Astrocyte of the cerebellum (primary cell): ENCODE results near the gene GNAI1.

Experiments used
- DNase-seq: peaks from one replicate; pipeline ENCODE4 v3.0.0-alpha.2; 2011; ENCODE audit warnings: low read depth
- H3K4me3 ChIP-seq: 2 replicates; pipeline ENCODE4 v1.5.1; 2011; ENCODE audit warnings: mild to moderate bottlenecking, low read depth, low read length, moderate library complexity
- in situ Hi-C: cut with HindIII; loops from 2 replicates; pipeline ENCODE4 v1.10.0; 2017; ENCODE audit warnings: low sequenced_read_pairs
- TF ChIP-seq, protein P1 (sequence below): IDR thresholded peaks from 2 replicates; pipeline ENCODE4 v1.5.1; 2012; ENCODE audit warnings: low read length, low read depth, moderate library complexity, mild to moderate bottlenecking; ENCODE audit errors: missing control alignments

GNAI1 gene

GRCh38 chr7:80129785-80130184 is 4.8 kb upstream of the GNAI1 start:
- TF ChIP-seq, protein P1, sequence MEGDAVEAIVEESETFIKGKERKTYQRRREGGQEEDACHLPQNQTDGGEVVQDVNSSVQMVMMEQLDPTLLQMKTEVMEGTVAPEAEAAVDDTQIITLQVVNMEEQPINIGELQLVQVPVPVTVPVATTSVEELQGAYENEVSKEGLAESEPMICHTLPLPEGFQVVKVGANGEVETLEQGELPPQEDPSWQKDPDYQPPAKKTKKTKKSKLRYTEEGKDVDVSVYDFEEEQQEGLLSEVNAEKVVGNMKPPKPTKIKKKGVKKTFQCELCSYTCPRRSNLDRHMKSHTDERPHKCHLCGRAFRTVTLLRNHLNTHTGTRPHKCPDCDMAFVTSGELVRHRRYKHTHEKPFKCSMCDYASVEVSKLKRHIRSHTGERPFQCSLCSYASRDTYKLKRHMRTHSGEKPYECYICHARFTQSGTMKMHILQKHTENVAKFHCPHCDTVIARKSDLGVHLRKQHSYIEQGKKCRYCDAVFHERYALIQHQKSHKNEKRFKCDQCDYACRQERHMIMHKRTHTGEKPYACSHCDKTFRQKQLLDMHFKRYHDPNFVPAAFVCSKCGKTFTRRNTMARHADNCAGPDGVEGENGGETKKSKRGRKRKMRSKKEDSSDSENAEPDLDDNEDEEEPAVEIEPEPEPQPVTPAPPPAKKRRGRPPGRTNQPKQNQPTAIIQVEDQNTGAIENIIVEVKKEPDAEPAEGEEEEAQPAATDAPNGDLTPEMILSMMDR: no peak
- in situ Hi-C loops: no loop called here
- no peak for DNase-seq
- no peak overlapping the region for H3K4me3 ChIP-seq

GRCh38 chr7:80131675-80132435 is 2.8 kb upstream of the GNAI1 start:
- in situ Hi-C loops: no loop called here
- TF ChIP-seq, protein P1: no peak
- no peak overlapping the region for H3K4me3 ChIP-seq
- DNase-seq: no peak

DNA sequence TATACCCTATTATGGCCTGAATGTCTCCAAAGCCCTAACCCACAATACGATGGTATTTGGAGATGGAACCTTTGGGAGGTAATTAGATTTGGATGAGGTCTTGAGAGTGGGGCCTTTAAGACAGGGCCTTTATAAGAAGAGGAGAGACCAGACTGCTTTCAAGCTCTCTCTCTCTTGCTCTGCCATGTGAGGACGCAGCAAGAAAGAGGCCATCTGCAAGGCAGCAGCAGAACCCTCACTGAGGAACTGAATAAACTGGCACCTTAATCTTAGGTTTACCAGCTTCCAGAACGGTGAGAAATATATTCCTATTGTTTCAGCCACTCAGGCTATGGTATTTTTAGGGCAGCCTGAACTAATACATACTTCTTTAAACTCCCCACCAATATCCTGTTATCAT is 2.0 kb upstream of the GNAI1 start:
- TF ChIP-seq, protein P1: no peak
- H3K4me3 ChIP-seq: no peak overlapping the region
- DNase-seq: no peak
- in situ Hi-C loops: no loop called here

DNA sequence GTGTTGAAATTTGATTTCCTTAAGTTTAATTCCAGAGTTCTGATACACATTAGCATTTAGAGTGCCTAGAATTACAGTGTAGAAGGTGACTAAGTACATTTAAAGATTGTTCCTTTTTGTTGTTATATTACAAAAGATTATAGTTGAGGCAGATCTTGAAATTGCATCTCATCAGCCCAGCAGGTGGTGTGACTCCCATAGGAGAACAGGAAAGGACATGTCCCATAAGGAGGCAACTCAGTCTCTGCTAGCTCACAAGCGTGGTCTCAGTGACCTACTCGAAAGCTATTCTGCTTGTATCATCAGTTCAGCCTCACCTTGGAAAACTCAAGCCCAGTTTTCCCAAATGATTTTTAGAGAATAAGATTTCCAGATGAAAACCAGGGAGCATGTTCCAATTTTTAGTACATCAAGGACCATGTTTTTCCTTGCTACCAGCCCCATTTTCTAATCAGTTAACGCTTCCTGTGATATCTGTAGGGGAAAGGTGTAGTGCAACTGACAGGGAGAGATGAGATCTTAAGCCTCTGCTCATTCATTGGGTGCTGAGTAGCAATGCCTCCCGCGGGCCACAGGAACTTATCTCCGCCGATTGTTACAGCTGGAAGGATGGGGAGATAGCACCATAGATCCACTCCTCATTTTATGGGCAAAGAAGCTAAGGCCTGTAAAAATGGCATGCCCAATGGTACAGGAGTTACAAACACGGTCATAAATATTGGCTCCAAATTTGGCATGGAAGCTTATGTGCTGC is 1.1 kb upstream of the GNAI1 start:
- DNase-seq: no peak
- H3K4me3 ChIP-seq: peak overlapping the region; percentile 79
- TF ChIP-seq, protein P1: no peak
- in situ Hi-C loops: no loop called here

- peak overlapping the region; percentile 79 for H3K4me3 ChIP-seq
- TF ChIP-seq, protein P1: no peak
- DNase-seq: no peak
- in situ Hi-C loops: no loop called here
Observed at GRCh38 chr7:80134115-80134535, 506 bp upstream of the GNAI1 start.

- no peak for DNase-seq
- peak overlapping the region; percentile 79 for H3K4me3 ChIP-seq
- in situ Hi-C loops: loop anchor here (5.0 kb wide), 3 partner anchors 38 to 68 kb away; no protein-coding TSS in a partner anchor
- TF ChIP-seq, protein P1: no peak
Observed at GRCh38 chr7:80135309-80136104, 876 bp downstream of the GNAI1 start.
